Liver (tissue), 9 donors: ENCODE data around the gene GMEB2. TPM values are rescaled to one million over a fixed set of nuclear protein-coding genes. Genes with fewer than 3 reads are reported as not detected.

ENCODE experiments used
- DNase-seq: peaks from one replicate; pipeline ENCODE4 v3.0.0-alpha.2; 2017; ENCODE audit warnings: low spot score
- H3K27ac ChIP-seq, 2 donors: one replicate each; pipeline ENCODE4 v1.7.0; 2013; ENCODE audit warnings: inconsistent platforms in 2 of 2, low read length in 2 of 2, control low read depth in 1 of 2, low read depth in 1 of 2, mild to moderate bottlenecking in 1 of 2
- H3K27me3 ChIP-seq, 4 donors: one replicate each; pipeline versions ENCODE4 v1.6.1 to v1.7.0; 2013; ENCODE audit warnings: low read length in 3 of 4, inconsistent platforms in 1 of 4, mild to moderate bottlenecking in 1 of 4, moderate library complexity in 1 of 4; ENCODE audit not compliant: control insufficient read depth in 4 of 4, insufficient read depth in 4 of 4
- H3K36me3 ChIP-seq, 4 donors: one replicate each; pipeline versions ENCODE4 v1.6.1 to v1.7.0; 2013; ENCODE audit warnings: low read length in 3 of 4, mild to moderate bottlenecking in 3 of 4, low read depth in 1 of 4, moderate library complexity in 1 of 4; ENCODE audit not compliant: control insufficient read depth in 4 of 4, insufficient read depth in 3 of 4
- H3K4me1 ChIP-seq, 4 donors: one replicate each; pipeline versions ENCODE4 v1.6.1 to v1.7.0; 2013; ENCODE audit warnings: low read length in 3 of 4, mild to moderate bottlenecking in 3 of 4, moderate library complexity in 1 of 4; ENCODE audit not compliant: control insufficient read depth in 4 of 4, insufficient read depth in 4 of 4
- H3K4me3 ChIP-seq, 3 donors: one replicate each; pipeline versions ENCODE4 v1.6.1 to v1.7.0; 2013; ENCODE audit warnings: low read length in 3 of 3, control low read depth in 1 of 3, low read depth in 1 of 3, mild to moderate bottlenecking in 1 of 3
- H3K9ac ChIP-seq, 2 donors: one replicate each; pipeline ENCODE4 v1.7.0; 2013; ENCODE audit warnings: low read length in 2 of 2, mild to moderate bottlenecking in 2 of 2, moderate library complexity in 2 of 2, control low read depth in 1 of 2, low read depth in 1 of 2
- H3K9me3 ChIP-seq, 4 donors: one replicate each; pipeline versions ENCODE4 v1.6.1 to v1.7.0; 2013; ENCODE audit warnings: low read length in 3 of 4; ENCODE audit not compliant: control insufficient read depth in 4 of 4
- ATF3 ChIP-seq: IDR thresholded peaks from 2 replicates; pipeline ENCODE4 v1.6.1; 2016; ENCODE audit warnings: antibody characterized with exemption
- EGR1 ChIP-seq, 2 donors: IDR thresholded peaks; 2 replicates each; pipeline ENCODE4 v1.6.1; 2016 to 2018; ENCODE audit warnings: antibody characterized with exemption in 2 of 2, low read depth in 2 of 2
- FOXA2 ChIP-seq: IDR thresholded peaks from 2 replicates; pipeline ENCODE4 v1.6.1; 2016; ENCODE audit warnings: antibody characterized with exemption
- GABPA ChIP-seq, 2 donors: IDR thresholded peaks in 1 of 2; conservative IDR thresholded peaks in 1 of 2; 2 replicates each; pipeline ENCODE4 v1.6.1; 2016; ENCODE audit warnings: antibody characterized with exemption in 2 of 2, mild to moderate bottlenecking in 1 of 2, moderate library complexity in 1 of 2
- HNF4A ChIP-seq, 2 donors: conservative IDR thresholded peaks; 2 replicates each; pipeline ENCODE4 v1.6.1; 2016; ENCODE audit warnings: antibody characterized with exemption in 2 of 2, mild to moderate bottlenecking in 2 of 2
- HNF4G ChIP-seq: IDR thresholded peaks from 2 replicates; pipeline ENCODE4 v1.6.1; 2016; ENCODE audit warnings: antibody characterized with exemption
- JUND ChIP-seq, 2 donors: IDR thresholded peaks; 2 replicates each; pipeline ENCODE4 v1.6.1; 2016; ENCODE audit warnings: antibody characterized with exemption in 2 of 2
- NR2F2 ChIP-seq: IDR thresholded peaks from 2 replicates; pipeline ENCODE4 v1.6.1; 2016; ENCODE audit warnings: antibody characterized with exemption
- RXRA ChIP-seq, 2 donors: IDR thresholded peaks; 2 replicates each; pipeline ENCODE4 v1.6.1; 2017 to 2018; ENCODE audit warnings: antibody characterized with exemption in 2 of 2, mild to moderate bottlenecking in 1 of 2
- SP1 ChIP-seq: IDR thresholded peaks from 2 replicates; pipeline ENCODE4 v1.6.1; 2018; ENCODE audit warnings: antibody characterized with exemption, mild to moderate bottlenecking
- TAF1 ChIP-seq: conservative IDR thresholded peaks from 2 replicates; pipeline ENCODE4 v1.6.1; 2016; ENCODE audit warnings: antibody characterized with exemption, mild to moderate bottlenecking
- WGBS: extraction: QIAGEN DNeasy Blood & Tissue Kit; methylation state at CpG from one replicate; pipeline ENCODE4 v1.1.7; 2013; 5-methylcytosine and 5-hydroxymethylcytosine counted together
- polyA plus RNA-seq, 2 donors: library from polyadenylated mRNA; stranded (reverse) in 1 of 2; unstranded in 1 of 2; fragments of 200-250 nt in 1 of 2; fragments of >200 nt in 1 of 2; fragmentation: Nextera tagmentation in 1 of 2; extraction: Ambion mirVana in 1 of 2; gene quantifications; one replicate each; pipeline versions ENCODE4 v1.2.1 to v1.2.3, GENCODE V29; 2013 to 2015
- total RNA-seq, 2 donors: library from RNA; depleted of rRNA; stranded (reverse); fragments of >200 nt; gene quantifications; one replicate each; pipeline ENCODE4 v1.2.3, GENCODE V29; 2014
- TF ChIP-seq, protein P1 (sequence below): IDR thresholded peaks from 2 replicates; pipeline ENCODE4 v1.6.1; 2016; ENCODE audit warnings: antibody characterized with exemption, mild to moderate bottlenecking
- TF ChIP-seq, protein P2 (sequence below): IDR thresholded peaks from 2 replicates; pipeline ENCODE4 v1.6.1; 2016; ENCODE audit warnings: antibody characterized with exemption
- TF ChIP-seq, protein P3 (sequence below): fragments of 150-350 bp; IDR thresholded peaks from 2 replicates; pipeline ENCODE4 v1.5.1; 2017; ENCODE audit warnings: improper control_type of control experiment, low read depth, low read length; ENCODE audit not compliant: missing input control
- TF ChIP-seq, protein P4 (sequence below): IDR thresholded peaks from 2 replicates; pipeline ENCODE4 v1.6.1; 2016; ENCODE audit warnings: antibody characterized with exemption
- donor health status: healthy.
- donor health status: healthy.
- donor health status: healthy.
- donor health status: healthy.
- donor health status: healthy.

Gene GMEB2
- total and polyA plus RNA-seq, 4 donors, result 1.3 to 8.6 (median 5.3) TPM

DNA sequence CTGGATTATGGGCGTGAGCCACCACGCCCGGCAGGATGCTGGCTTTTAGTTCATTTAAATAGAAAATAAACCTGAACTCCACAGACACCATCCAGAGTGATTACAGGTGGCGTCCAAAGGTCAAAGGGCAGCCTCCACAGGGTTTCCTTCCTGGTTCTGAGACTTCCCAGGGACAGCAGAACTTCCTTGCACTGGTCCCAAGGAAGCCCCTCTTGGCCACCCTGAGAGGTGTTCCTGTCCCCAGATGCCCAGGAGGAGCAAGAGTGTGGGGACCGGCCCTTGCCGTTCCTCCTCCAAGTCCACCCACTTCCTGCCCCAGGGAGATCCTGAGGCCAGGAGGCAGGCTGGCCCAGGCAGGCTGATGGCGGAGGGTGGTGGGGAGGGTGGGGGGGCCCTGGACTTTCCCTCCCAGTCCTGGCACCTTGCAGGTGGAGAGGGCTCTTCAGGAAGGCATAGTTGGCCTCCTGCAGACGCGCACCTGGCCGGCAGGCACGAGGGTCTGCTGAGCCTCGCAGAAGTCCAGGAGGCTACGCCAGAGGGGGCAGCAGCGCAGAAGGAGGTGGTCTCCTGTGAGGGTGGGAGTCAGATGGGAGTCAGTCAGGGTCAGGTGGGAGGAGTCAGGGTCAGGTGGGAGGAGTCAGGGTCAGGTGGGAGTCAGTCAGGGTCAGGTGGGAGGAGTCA, 68.0 kb downstream of the GMEB2 start:
- Histone ChIP-seq H3K27ac (no peak overlapping the region), H3K4me1 (no peaks in the 10 kb centered on the region), H3K9ac (no peak overlapping the region), H3K36me3 (peaks cover 0 to 40% (median 27%) of the 10 kb centered on the region in 4 donors), H3K9me3 (no peaks in the 10 kb centered on the region), H3K4me3 (no peak overlapping the region), H3K27me3 (no peaks in the 10 kb centered on the region)
- no peak for TF ChIP-seq JUND (IDR thresholded peaks at IDR 0.05)
- TF ChIP-seq, protein P1, sequence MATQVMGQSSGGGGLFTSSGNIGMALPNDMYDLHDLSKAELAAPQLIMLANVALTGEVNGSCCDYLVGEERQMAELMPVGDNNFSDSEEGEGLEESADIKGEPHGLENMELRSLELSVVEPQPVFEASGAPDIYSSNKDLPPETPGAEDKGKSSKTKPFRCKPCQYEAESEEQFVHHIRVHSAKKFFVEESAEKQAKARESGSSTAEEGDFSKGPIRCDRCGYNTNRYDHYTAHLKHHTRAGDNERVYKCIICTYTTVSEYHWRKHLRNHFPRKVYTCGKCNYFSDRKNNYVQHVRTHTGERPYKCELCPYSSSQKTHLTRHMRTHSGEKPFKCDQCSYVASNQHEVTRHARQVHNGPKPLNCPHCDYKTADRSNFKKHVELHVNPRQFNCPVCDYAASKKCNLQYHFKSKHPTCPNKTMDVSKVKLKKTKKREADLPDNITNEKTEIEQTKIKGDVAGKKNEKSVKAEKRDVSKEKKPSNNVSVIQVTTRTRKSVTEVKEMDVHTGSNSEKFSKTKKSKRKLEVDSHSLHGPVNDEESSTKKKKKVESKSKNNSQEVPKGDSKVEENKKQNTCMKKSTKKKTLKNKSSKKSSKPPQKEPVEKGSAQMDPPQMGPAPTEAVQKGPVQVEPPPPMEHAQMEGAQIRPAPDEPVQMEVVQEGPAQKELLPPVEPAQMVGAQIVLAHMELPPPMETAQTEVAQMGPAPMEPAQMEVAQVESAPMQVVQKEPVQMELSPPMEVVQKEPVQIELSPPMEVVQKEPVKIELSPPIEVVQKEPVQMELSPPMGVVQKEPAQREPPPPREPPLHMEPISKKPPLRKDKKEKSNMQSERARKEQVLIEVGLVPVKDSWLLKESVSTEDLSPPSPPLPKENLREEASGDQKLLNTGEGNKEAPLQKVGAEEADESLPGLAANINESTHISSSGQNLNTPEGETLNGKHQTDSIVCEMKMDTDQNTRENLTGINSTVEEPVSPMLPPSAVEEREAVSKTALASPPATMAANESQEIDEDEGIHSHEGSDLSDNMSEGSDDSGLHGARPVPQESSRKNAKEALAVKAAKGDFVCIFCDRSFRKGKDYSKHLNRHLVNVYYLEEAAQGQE, result no peak
- peak in 1 of 2 donors; percentile 57 for TF ChIP-seq HNF4A (conservative IDR thresholded peaks at IDR 0.05)
- TF ChIP-seq, protein P2, sequence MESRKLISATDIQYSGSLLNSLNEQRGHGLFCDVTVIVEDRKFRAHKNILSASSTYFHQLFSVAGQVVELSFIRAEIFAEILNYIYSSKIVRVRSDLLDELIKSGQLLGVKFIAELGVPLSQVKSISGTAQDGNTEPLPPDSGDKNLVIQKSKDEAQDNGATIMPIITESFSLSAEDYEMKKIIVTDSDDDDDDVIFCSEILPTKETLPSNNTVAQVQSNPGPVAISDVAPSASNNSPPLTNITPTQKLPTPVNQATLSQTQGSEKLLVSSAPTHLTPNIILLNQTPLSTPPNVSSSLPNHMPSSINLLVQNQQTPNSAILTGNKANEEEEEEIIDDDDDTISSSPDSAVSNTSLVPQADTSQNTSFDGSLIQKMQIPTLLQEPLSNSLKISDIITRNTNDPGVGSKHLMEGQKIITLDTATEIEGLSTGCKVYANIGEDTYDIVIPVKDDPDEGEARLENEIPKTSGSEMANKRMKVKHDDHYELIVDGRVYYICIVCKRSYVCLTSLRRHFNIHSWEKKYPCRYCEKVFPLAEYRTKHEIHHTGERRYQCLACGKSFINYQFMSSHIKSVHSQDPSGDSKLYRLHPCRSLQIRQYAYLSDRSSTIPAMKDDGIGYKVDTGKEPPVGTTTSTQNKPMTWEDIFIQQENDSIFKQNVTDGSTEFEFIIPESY, result no peak
- TF ChIP-seq TAF1, result no peak
- TF ChIP-seq SP1, result no peak
- DNase-seq, result no peak
- WGBS, result 90% methylated on average over 14 of the region's 14 CpGs

- Histone ChIP-seq H3K27me3 (no peaks in the 10 kb centered on the region), H3K4me1 (peaks cover 0 to 2% (median 0%) of the 10 kb centered on the region in 4 donors), H3K9me3 (peaks cover 0 to 1% (median 0%) of the 10 kb centered on the region in 4 donors), H3K9ac (no peak overlapping the region), H3K4me3 (no peak overlapping the region), H3K27ac (no peak overlapping the region), H3K36me3 (peaks cover 0 to 25% (median 20%) of the 10 kb centered on the region in 4 donors)
- DNase-seq, result no peak
- 91% methylated on average over 19 of the region's 19 CpGs for WGBS
- TF ChIP-seq RXRA (IDR thresholded peaks at IDR 0.05) (no peak), ATF3 (no peak), NR2F2 (no peak), SP1 (no peak), GABPA (IDR thresholded peaks at IDR 0.05 in 1 of 2, conservative IDR thresholded peaks at IDR 0.05 in 1 of 2) (no peak), EGR1 (IDR thresholded peaks at IDR 0.05; ENCODE audit: low read depth in 2 of 2) (no peak), FOXA2 (no peak), HNF4G (no peak)
- TF ChIP-seq, protein P3, sequence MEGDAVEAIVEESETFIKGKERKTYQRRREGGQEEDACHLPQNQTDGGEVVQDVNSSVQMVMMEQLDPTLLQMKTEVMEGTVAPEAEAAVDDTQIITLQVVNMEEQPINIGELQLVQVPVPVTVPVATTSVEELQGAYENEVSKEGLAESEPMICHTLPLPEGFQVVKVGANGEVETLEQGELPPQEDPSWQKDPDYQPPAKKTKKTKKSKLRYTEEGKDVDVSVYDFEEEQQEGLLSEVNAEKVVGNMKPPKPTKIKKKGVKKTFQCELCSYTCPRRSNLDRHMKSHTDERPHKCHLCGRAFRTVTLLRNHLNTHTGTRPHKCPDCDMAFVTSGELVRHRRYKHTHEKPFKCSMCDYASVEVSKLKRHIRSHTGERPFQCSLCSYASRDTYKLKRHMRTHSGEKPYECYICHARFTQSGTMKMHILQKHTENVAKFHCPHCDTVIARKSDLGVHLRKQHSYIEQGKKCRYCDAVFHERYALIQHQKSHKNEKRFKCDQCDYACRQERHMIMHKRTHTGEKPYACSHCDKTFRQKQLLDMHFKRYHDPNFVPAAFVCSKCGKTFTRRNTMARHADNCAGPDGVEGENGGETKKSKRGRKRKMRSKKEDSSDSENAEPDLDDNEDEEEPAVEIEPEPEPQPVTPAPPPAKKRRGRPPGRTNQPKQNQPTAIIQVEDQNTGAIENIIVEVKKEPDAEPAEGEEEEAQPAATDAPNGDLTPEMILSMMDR, result no peak
- TF ChIP-seq, protein P4, sequence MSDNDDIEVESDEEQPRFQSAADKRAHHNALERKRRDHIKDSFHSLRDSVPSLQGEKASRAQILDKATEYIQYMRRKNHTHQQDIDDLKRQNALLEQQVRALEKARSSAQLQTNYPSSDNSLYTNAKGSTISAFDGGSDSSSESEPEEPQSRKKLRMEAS, result no peak
- TF ChIP-seq, protein P1, result no peak
These were observed 69.4 kb downstream of the GMEB2 start for GRCh38 chr20:63557481-63557891.
